HL-60 (cell line): ENCODE data around the gene ZMYND8.

ENCODE experiments used
- CTCF ChIP-seq: IDR thresholded peaks from one replicate; pipeline ENCODE4 v1.5.1; 2011; ENCODE audit warnings: low read length, control low read depth, inconsistent platforms; ENCODE audit not compliant: insufficient read depth
- GABPA ChIP-seq: IDR thresholded peaks from 2 replicates; pipeline ENCODE4 v1.6.1; 2012; ENCODE audit warnings: low read depth
- POLR2AphosphoS5 ChIP-seq: IDR thresholded peaks from 2 replicates; pipeline ENCODE4 v1.6.1; 2012; ENCODE audit warnings: low read depth
- REST ChIP-seq: IDR thresholded peaks from 2 replicates; pipeline ENCODE4 v1.6.1; 2012; ENCODE audit warnings: low read depth; ENCODE audit not compliant: insufficient replicate concordance
- SPI1 ChIP-seq: IDR thresholded peaks from 2 replicates; pipeline ENCODE4 v1.6.1; 2012; ENCODE audit warnings: low read depth, mild to moderate bottlenecking, borderline replicate concordance

- TF ChIP-seq POLR2AphosphoS5 (no peak), CTCF (no peak), REST (no peak), GABPA (no peak), SPI1 (no peak)
Measured at GRCh38 chr20:47204008-47204849, 152.3 kb downstream of the ZMYND8 start.
